HCT116 (cell line): ENCODE results near the gene WDR33. TPM values are rescaled to one million over a fixed set of nuclear protein-coding genes. Genes with fewer than 3 reads are reported as not detected.

Source experiments
- ATAC-seq: fragments of 200-7000 bp; cut with Tn5 transposase; 2 replicates; pipeline ENCODE4 v1.9.1; 2020; ENCODE audit warnings: mild to moderate bottlenecking, moderate library complexity
- BruUV-seq: library from RNA; stranded (reverse); fragments of 400-500 nt; replicated peaks from 2 replicates; lab custom pipeline; 2021; lab: Mats Ljungman, UMichigan
- CTCF ChIA-PET: fragments of 300-600 bp; sonication (Branson Sonifier 250); formaldehyde crosslinking; loops from one replicate; lab custom pipeline; 2021; ENCODE audit warnings: antibody characterized with exemption; lab: Charles Lee
- POLR2A ChIA-PET: fragments of 300-600, 350-600 bp; sonication (Branson Sonifier 250); formaldehyde crosslinking; loops from one replicate; lab custom pipeline; 2021; ENCODE audit warnings: antibody characterized with exemption; lab: Charles Lee
- RAD21 ChIA-PET, 2 experiments: fragments of 300-600 bp; sonication (Branson Sonifier 250); formaldehyde crosslinking; loops; one replicate each; lab custom pipeline; 2023; ENCODE audit warnings: low total read pairs in 2 of 2; ENCODE audit not compliant: uncharacterized antibody in 2 of 2, unreplicated experiment in 2 of 2, low non-redundant PET in 1 of 2; lab: Charles Lee
- DNase-seq: peaks from one replicate; pipeline ENCODE4 v3.0.0-alpha.2; 2010; ENCODE audit warnings: low read depth, low spot score
- H2AFZ ChIP-seq: fragments of 200-600 bp; shearing (Covaris generic), sonication (generic); 2 replicates; pipeline ENCODE4 v1.6.1; 2017; ENCODE audit warnings: low read depth, mixed run types, mixed read lengths, antibody characterized with exemption, low read length; ENCODE audit not compliant: poor library complexity, severe bottlenecking
- H3K27ac ChIP-seq: 2 replicates; pipeline ENCODE4 v1.5.1; 2012; ENCODE audit warnings: low read depth, low read length
- H3K27me3 ChIP-seq: fragments of 200-600 bp; sonication (generic); 2 replicates; pipeline ENCODE4 v1.6.1; 2016; ENCODE audit warnings: mixed run types, low read length, mixed read lengths; ENCODE audit not compliant: insufficient read depth
- H3K36me3 ChIP-seq, 2 experiments: fragments of 200-500 bp in 1 of 2; fragments of 200-600 bp in 1 of 2; sonication (Bioruptor generic) in 1 of 2; sonication (generic) in 1 of 2; 2 replicates each; pipeline versions ENCODE4 v1.5.1 to v1.6.1; 2014 to 2016; ENCODE audit warnings: low read length in 2 of 2, inconsistent platforms in 1 of 2, mixed read lengths in 1 of 2, mixed run types in 1 of 2; ENCODE audit not compliant: insufficient read depth in 2 of 2, control insufficient read depth in 1 of 2
- H3K4me1 ChIP-seq, 2 experiments: fragments of 200-600 bp in 1 of 2; sonication (generic) in 1 of 2; 2 replicates each; pipeline versions ENCODE4 v1.5.1 to v1.6.1; 2012 to 2017; ENCODE audit warnings: low read length in 2 of 2, inconsistent platforms in 1 of 2, mild to moderate bottlenecking in 1 of 2, mixed read lengths in 1 of 2, mixed run types in 1 of 2, moderate library complexity in 1 of 2; ENCODE audit not compliant: insufficient read depth in 2 of 2, control insufficient read depth in 1 of 2
- H3K4me2 ChIP-seq: fragments of 200-600 bp; sonication (generic); 2 replicates; pipeline ENCODE4 v1.6.1; 2017; ENCODE audit warnings: mixed run types, low read length, mixed read lengths
- H3K4me3 ChIP-seq, 2 experiments: fragments of 200-600 bp in 1 of 2; sonication (generic) in 1 of 2; replicated peaks in 1 of 2; 2 replicates each; pipeline ENCODE4 v1.5.1; 2011 to 2016; ENCODE audit warnings: low read length in 2 of 2, control low read depth in 1 of 2, low read depth in 1 of 2, mild to moderate bottlenecking in 1 of 2, mixed read lengths in 1 of 2, mixed run types in 1 of 2
- H3K79me2 ChIP-seq: fragments of 200-600 bp; sonication (generic); 2 replicates; pipeline ENCODE4 v1.6.1; 2017; ENCODE audit warnings: mild to moderate bottlenecking, mixed run types, low read length, moderate library complexity, mixed read lengths; ENCODE audit not compliant: insufficient read depth
- H3K9ac ChIP-seq: fragments of 200-600 bp; sonication (generic); 2 replicates; pipeline ENCODE4 v1.6.1; 2016; ENCODE audit warnings: low read length, mixed read lengths
- H3K9me2 ChIP-seq: fragments of 200-600 bp; sonication (generic), shearing (Covaris generic); 2 replicates; pipeline ENCODE4 v1.6.1; 2017; ENCODE audit warnings: mixed run types, mild to moderate bottlenecking, moderate library complexity; ENCODE audit not compliant: insufficient read depth
- H3K9me3 ChIP-seq, 2 experiments: fragments of 200-500 bp in 1 of 2; fragments of 200-600 bp in 1 of 2; sonication (Bioruptor generic) in 1 of 2; sonication (generic) in 1 of 2; 2 replicates each; pipeline ENCODE4 v1.6.1; 2014 to 2017; ENCODE audit warnings: low read length in 2 of 2, mixed read lengths in 2 of 2, inconsistent platforms in 1 of 2, low read depth in 1 of 2, mild to moderate bottlenecking in 1 of 2, mixed run types in 1 of 2, moderate library complexity in 1 of 2; ENCODE audit not compliant: control insufficient read depth in 1 of 2, insufficient read depth in 1 of 2
- H4K20me1 ChIP-seq: fragments of 200-600 bp; sonication (generic), shearing (Covaris generic); 2 replicates; pipeline ENCODE4 v1.6.1; 2017; ENCODE audit warnings: mixed run types, mild to moderate bottlenecking, moderate library complexity; ENCODE audit not compliant: insufficient read depth
- CEBPB ChIP-seq: IDR thresholded peaks from 2 replicates; pipeline ENCODE4 v1.6.1; 2012; ENCODE audit warnings: low read depth
- EZH2 ChIP-seq: fragments of 200-600 bp; sonication (generic); IDR thresholded peaks from 2 replicates; pipeline ENCODE4 v1.6.1; 2017; ENCODE audit warnings: antibody characterized with exemption, mixed run types
- EZH2phosphoT487 ChIP-seq: fragments of 200-600 bp; IDR thresholded peaks from 2 replicates; pipeline ENCODE4 v1.6.1; 2018; ENCODE audit warnings: antibody characterized with exemption, borderline replicate concordance
- MAX ChIP-seq: IDR thresholded peaks from 2 replicates; pipeline ENCODE4 v1.6.1; 2012
- POLR2AphosphoS5 ChIP-seq: IDR thresholded peaks from 2 replicates; pipeline ENCODE4 v1.6.1; 2011; ENCODE audit warnings: mild to moderate bottlenecking, low read depth, low read length, moderate library complexity
- SIN3A ChIP-seq: IDR thresholded peaks from 2 replicates; pipeline ENCODE4 v1.6.1; 2012; ENCODE audit warnings: low read depth
- SP1 ChIP-seq: IDR thresholded peaks from 2 replicates; pipeline ENCODE4 v1.6.1; 2012; ENCODE audit warnings: low read depth
- ZNF274 ChIP-seq: fragments of 200-500 bp; sonication (Bioruptor generic); IDR thresholded peaks from 2 replicates; pipeline ENCODE4 v1.6.1; 2014; ENCODE audit warnings: mild to moderate bottlenecking, low read depth, low read length, inconsistent platforms
- intact Hi-C: fragments of 100-400 bp; cut with micrococcal nuclease; formaldehyde crosslinking; loops from 2 replicates; pipeline ENCODE4 v1.10.0; 2022
- total RNA-seq: library from RNA; stranded (reverse); gene quantifications from one replicate; pipeline ENCODE4 v1.2.1, GENCODE V29; 2021; ENCODE audit not compliant: unreplicated experiment
- TF ChIP-seq, protein P1 (sequence below): IDR thresholded peaks from 2 replicates; pipeline ENCODE4 v1.6.1; 2012
- TF ChIP-seq, protein P2 (sequence below), 3 experiments: fragments of 200-600 bp in 1 of 3; sonication (generic) in 1 of 3; IDR thresholded peaks in 2 of 3; conservative IDR thresholded peaks in 1 of 3; 2 replicates each; pipeline ENCODE4 v1.5.1; 2012 to 2017; ENCODE audit warnings: low read depth in 2 of 3, low read length in 2 of 3, antibody characterized with exemption in 1 of 3, borderline replicate concordance in 1 of 3, control low read depth in 1 of 3, mild to moderate bottlenecking in 1 of 3, mixed read lengths in 1 of 3, mixed run types in 1 of 3, moderate library complexity in 1 of 3; ENCODE audit not compliant: insufficient read depth in 1 of 3

Gene WDR33
- total RNA-seq, 1 experiment from 2014 or later = 52.5 TPM

GRCh38 chr2:127688405-127688804 lies 122.6 kb downstream of the WDR33 start:
- Histone ChIP-seq H3K36me3 (no peaks in the 10 kb centered on the region), H3K4me2 (no peak overlapping the region), H3K27ac (no peak overlapping the region), H3K79me2 (no peaks in the 10 kb centered on the region)
- CTCF ChIA-PET = no interaction called here
- no peak for ATAC-seq
- BruUV-seq = no TSS peak
- TF ChIP-seq EZH2 (no peak), SP1 (no peak), EZH2phosphoT487 (no peak), ZNF274 (no peak), CEBPB (no peak), MAX (no peak), SIN3A (no peak), POLR2AphosphoS5 (no peak)
- TF ChIP-seq, protein P1, sequence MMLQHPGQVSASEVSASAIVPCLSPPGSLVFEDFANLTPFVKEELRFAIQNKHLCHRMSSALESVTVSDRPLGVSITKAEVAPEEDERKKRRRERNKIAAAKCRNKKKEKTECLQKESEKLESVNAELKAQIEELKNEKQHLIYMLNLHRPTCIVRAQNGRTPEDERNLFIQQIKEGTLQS = no peak
- TF ChIP-seq, protein P2, sequence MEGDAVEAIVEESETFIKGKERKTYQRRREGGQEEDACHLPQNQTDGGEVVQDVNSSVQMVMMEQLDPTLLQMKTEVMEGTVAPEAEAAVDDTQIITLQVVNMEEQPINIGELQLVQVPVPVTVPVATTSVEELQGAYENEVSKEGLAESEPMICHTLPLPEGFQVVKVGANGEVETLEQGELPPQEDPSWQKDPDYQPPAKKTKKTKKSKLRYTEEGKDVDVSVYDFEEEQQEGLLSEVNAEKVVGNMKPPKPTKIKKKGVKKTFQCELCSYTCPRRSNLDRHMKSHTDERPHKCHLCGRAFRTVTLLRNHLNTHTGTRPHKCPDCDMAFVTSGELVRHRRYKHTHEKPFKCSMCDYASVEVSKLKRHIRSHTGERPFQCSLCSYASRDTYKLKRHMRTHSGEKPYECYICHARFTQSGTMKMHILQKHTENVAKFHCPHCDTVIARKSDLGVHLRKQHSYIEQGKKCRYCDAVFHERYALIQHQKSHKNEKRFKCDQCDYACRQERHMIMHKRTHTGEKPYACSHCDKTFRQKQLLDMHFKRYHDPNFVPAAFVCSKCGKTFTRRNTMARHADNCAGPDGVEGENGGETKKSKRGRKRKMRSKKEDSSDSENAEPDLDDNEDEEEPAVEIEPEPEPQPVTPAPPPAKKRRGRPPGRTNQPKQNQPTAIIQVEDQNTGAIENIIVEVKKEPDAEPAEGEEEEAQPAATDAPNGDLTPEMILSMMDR (IDR thresholded peaks at IDR 0.05 in 2 of 3, conservative IDR thresholded peaks at IDR 0.05 in 1 of 3; ENCODE audit: borderline replicate concordance in 1 of 3, insufficient read depth in 1 of 3, low read depth in 2 of 3, low read length in 2 of 3) = no peak
- TF ChIP-seq, all 23 proteins: peak for 0
- Histone ChIP-seq H3K9ac (no peak overlapping the region), H3K9me3 (peaks cover 0 to 10% of the 10 kb centered on the region in 2 experiments; a peak in 2 of 4 replicates), H3K4me1 (peaks cover 0 to under 1% of the 10 kb centered on the region in 2 experiments; a peak in 1 of 4 replicates), H2AFZ (no peak overlapping the region), H3K9me2 (no peaks in the 10 kb centered on the region), H3K27me3 (no peaks in the 10 kb centered on the region), H4K20me1 (no peaks in the 10 kb centered on the region), H3K4me3 (no peak overlapping the region)
- ChIA-PET POLR2A (no interaction called here), RAD21 (no interaction called here)
- no peak for DNase-seq
- intact Hi-C loops = no loop called here
